ENCODE data around the gene ROCK2.
"Not testable (repeated sequence)": the region's sequence is repeated elsewhere in the genome, so short reads cannot be mapped to it uniquely, and the experiment has no call there.

Gene ROCK2

DNA sequence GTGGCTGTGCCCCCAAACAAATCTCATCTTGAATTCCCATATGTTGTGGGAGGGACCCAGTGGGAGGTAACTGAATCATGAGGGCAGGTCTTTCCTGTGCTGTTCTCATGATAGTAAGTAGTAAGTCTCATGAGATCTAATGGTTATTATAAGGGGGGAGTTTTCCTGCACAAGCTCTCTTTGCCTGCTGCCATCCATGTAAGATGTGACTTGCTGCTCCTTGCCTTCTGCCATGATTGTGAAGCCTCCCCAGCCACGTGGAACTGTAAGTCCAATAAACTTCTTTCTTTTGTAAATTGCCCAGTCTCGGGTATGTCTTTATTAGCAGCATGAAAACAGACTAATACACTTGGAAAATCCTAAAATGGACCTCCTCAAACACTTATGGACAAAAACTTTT lies 82.0 kb downstream of the ROCK2 start:
- DNase-seq: not testable (repeated sequence)

DNA sequence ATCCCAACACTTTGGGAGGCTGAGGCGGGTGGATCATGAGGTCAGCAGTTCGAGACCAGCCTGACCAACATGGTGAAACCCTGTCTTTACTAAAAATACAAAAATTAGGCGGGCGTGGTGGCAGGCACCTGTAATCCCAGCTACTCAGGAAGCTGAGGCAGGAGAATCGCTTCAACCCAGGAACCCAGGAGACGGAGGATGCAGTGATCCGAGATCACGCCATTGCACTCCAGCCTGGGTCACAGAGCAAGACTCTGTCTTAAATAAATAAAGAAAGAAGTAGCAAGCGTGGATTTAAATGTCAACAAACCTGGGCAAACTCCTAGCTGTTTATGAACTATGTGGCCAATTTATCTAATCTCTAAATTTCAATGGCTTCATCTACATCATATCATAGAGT lies 82.9 kb downstream of the ROCK2 start:
- DNase-seq: not testable (repeated sequence)

DNA sequence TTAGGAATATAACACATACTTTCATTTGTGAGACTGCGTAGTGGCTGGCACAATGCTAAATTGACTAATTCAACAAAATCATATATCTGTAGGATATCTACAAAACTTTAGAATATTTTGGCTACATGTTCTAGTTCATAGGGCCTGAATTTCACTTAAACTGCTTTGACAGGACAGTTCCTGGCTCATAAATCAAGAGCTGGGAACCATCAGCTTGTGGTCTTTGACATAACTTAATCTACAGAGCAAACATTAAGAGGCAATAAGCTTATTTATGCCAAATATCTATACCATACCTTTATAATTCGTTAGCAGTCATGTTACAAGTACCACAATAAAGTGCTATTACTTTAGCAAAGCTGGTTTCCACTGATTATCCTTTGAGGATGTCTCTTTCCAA lies 83.5 kb downstream of the ROCK2 start:
- no peak for DNase-seq

DNA sequence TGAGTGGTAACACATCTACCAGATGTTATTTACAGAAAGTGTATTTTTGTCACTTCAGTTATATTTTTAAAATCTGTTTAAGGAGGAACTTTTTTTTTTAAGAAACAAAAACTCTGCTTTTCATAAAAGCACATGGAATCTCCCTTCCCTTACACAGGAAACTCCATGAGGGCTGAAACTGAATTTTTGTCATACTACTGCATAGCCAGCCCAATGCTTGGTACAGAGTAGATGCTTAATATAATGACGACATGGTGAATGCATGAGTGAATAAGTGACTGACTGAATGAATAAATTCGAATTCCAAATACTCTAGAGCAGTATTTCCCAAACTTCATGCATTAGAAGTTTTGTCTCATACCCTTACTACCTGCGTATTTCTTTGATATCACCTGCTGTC lies 86.5 kb downstream of the ROCK2 start:
- DNase-seq: no peak

DNA sequence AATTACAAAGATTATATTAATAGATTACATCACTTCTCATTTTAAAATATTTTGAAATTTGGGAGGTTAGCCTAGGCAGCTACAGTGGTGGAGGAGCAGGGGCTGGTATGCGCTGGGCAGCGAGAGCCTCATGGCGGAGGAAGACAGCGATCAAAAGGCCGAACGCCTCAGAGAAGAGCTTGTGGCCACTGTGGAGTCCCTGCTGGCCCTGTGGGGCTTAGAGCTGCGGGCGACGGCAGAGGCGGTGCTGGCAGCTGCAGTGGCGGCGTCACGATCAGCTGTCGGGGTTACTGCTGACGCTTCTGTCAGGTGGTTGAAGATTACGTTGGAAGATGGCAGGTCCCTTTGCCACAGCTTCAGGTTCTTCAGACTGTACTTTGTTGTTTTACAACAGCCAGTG lies 87.4 kb downstream of the ROCK2 start:
- DNase-seq: no peak

DNA sequence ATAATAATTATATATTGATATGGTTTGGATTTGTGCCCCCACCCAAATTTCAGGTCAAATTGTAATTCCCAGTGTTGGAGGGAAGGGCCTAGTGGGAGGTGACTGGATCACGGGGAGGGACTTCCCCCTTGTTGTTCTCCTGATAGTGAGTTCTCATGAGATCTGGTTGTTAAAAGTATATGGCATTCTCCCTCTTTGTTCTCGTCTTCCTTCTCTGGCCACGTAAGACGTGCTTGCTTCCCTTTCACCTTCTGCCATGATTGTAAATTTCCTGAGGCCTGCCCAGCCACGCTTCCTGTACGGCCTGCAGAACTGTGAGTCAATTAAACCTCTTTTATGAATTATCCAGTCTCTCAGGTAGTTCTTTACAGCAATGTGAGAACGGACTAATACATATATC lies 88.3 kb downstream of the ROCK2 start:
- no peak for DNase-seq

DNA sequence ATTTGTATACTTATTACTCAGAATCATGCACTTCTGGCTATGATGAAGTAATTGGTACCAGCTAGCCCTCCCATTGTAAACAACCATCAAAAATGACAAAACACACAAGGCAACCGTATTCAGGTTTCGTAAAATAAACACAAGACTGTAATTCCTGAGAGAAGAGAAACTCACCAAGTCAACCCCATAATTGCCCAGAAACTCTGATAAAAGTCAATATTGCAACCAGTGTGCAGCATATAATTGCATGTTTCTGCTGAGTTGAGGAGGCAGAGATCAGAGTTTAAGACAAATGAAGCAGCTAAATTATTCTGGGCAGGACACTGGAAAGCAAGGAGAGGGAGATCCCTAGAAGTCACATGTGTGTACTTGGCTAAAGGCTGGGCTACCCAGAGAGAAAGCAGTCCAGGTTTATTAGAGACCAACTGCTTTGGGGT lies 90.3 kb downstream of the ROCK2 start:
- no peak for DNase-seq

DNA sequence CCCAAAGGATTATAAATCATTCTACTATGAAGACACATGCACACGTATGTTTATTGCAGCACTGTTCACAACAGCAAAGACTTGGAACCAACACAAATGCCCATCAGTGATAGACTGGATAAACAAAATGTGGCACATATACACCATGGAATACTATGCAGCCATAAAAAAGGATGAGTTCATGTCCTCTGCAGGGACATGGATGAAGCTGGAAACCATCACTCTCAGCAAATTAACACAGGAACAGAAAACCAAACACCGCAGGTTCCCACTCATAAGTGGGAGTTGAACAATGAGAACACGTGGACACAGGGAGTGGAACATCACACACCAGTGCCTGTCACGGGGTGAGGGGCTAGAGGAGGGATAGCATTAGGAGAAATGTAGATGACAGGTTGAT lies 92.0 kb downstream of the ROCK2 start:
- DNase-seq: not testable (repeated sequence)

DNA sequence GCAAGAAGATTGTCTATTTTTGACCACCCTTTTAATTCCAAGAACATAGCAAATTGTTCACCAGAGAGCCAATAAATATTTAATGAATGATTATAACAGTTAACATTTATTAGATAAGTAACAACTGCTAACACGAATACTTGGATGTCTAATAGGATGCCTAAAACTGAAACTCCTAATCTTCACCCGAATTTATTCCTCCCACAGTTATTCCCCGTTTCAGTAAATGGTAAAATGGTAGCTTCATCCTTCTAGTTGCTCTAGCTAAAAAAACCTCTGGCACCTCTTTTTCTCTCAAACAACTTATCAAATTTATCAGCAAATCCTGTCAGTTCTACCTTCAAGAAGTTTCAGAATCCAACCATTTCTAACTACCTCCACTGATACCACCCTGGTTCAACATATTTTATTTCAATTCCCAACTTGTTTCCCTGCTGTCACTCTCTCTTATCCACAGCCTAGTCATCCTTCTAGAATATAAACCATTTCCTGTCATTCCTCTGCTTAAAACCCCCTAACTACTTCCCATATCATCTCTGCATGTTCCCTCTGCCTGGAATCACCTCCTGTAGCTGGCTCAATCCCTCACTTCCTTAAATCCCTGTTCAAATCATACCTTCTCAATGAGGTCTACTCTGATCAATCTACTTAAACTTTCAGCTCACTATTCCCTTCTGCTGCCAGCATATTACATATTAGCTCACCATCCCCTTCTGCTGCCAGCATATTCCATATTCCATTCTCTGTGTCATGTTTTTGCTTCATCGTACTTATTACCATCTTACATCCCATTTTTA lies 93.8 kb downstream of the ROCK2 start:
- DNase-seq: no peak

DNA sequence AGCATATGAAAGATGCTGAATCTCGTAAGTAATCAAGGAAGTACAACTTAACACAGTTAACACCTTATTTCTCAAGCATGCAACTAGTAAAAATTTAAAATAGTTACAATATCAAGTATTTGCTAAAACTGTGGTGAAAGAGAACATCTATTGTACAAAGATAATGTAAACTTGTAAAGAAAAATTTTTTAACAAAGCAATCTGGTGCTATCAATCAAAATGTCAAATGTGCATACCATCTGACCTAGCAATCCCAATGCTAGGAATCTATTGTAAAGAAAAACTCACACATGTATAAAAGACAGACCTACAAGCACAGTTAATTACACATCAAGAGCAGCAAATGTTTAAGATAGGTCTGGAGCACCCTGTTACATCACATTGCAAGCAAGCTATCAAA lies 99.1 kb downstream of the ROCK2 start:
- no peak for DNase-seq

DNA sequence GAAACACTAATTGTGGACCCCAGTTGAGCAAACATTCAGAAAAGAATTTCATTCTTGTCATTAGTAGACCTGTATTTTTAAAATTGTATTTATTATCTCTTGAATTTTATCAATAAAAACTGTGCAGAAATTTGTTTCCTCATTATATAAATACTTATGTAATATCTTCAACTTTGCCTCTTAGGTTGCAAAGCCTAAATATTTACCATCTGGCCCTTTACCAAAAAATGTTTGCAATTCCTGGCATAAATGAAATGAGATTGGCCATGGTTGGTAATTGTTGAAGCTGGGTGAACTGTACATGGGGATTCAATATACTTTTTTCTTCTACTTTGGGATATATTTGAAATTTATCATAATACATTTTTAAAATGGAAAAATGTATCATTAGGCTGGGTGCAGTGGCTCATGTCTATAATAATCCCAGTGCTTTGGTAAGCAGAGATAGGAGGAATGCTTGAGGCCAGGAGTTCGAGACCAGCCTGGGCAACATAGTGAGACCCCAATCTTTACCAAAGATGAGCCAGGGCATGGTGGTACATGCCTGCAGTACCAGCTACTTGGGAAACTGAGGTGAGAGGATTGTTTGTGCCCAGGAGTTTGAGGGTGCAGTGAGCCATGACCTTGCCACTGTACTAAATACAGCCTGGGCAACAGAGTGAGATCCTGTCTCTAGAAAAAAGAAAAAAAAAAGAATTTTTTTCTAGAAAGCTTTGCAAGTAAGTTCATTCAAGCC lies 100.2 kb downstream of the ROCK2 start:
- DNase-seq: no peak

DNA sequence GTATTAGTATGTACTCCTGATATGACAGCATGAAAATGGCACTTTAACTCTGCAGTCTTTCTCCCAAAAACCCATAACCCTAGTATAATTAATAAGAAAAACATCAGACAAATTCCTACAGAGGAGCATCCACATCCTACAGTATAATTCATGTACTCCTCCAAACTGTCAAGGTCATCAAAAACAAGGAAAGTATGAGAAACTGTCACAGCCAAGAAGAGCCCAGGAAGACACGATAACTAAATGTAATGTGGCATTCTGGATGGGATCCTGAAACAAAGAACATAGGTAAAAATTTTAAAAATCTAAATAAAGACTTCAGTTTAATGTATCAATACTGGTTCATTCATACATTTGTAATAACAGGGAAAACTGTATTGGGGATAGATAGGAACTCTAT lies 100.9 kb downstream of the ROCK2 start:
- DNase-seq: no peak

DNA sequence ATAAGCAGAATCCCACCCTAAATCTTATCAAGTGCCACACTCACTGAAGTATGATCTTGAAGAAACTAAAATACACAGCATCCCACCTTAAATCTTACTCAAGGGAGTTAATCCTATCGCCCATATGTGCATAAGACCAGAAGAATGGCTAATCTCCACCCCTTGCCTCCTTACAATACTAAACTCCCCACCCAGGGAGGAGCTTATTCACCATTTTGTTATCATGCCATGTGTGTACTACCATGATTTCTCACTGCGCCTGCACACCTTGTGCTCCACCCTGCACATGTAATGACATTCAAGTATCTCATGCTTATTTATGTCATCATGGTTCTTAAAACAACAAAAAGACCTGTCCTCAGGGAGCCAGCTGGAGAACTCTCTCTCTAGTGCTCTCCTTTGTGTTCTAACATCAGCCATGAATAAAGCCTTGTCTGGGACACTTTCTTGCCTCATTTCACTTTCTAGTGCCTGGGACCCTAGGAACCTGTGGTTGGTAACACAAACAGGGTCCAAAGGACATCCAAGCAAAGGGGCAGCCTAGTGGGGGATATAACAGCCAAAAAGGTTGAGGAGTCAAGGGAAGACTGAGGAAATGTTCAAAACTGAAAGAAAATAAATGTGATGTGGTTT lies 101.8 kb downstream of the ROCK2 start:
- DNase-seq: no peak

DNA sequence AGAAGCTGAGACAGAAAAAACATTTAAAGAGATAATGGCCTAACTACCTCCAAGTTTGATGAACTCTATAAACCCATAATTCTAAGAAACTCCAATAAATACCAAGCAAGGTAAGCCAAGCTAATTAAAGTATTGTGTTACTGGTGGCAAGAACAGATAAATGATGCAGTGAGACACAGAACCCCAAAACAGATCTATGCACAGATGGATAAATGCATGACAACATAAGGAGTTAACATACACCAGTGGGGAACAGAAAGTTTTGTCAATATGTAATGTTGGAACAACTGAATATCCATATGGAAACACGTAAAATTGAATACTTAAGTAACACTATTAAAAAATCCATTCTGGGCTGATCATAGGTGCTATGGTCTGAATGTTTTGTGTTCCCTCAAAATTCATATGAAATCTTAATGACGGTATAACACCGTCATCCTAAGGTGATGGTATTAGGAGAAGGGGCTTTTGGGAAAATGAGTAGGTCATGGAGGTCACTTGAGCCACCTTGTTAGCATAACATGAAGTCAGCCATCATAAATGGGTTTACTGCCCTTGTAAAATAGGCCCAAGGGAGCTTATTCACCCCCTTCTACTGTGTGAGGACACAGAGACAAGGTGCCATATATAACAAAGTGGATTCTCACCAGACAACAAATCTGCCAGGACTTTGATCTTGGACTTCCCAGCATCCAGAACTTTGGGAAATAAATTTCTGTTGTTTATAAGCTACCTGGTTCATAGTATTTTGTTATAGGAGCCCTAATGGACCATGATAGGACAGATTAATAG lies 102.8 kb downstream of the ROCK2 start:
- DNase-seq: no peak

DNA sequence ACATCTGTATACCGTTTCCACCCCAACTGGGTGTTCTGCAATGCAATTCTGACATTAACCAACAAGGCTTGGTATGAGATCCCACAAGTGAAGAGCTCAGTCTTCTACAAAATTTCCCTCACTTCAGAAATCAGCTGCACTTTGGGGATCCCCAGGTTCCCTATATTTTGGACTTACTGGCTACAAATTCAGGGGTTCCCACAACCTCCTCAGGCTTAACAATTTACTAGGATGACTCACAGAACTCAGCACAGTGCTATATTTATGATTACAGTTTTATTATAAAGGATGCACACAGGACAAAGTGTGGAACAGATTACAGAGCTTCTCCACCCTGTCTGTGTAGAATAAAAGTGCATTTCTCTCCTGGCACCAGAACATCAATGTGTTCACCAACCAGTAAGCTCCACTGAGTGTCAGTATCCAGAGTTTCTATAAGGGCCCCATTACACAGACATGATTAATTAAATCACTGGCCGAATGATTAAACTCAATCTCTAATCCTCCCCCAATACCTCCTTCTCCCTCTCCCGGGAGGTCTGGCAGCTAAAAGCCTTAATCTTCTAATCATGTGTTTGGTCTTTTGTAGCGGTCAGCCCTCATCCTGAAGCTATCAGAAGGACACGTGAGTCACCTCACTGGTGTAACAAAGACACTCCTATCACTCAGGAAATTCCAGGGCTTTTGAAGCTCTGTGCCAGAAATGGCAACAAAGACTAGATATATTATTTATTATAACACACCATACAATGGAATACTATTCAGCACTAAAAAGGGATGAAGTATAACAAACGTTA lies 104.6 kb downstream of the ROCK2 start:
- no peak for DNase-seq

DNA sequence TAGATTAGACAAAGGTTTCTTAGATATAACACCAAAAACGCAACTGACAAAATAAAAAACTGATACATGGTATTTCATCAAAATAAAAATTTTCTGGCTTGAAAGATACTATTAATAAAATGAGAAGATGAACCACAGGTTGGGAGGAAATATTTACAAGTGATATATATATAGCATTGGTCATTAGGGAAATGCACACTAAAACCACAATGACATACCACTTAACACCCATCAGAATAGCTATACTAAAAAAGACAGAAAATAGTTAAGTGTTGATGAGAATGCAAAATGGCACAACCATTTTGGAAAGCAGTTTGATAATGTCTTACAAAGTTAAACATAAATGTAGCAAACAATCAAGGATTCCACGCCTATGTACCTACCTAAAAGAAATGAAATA lies 105.3 kb downstream of the ROCK2 start:
- no peak for DNase-seq

DNA sequence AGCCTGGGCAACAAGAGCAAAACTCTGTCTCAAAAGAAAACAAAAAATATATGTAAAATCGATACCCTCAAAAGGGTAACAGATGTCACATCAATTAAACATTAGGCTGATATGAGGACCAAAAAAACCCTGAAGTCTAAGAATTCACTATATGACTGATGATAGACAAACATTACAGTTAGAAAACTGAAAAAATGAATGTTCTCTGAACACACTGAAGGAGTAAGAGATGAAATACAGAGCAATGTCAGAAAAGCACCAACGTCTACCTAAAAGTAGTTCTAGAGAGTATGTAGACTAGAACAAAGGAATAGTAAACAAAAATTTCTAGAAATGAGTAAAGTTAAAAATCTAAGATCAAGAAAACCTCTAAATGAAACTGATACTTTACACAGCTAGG lies 107.3 kb downstream of the ROCK2 start:
- DNase-seq: no peak

DNA sequence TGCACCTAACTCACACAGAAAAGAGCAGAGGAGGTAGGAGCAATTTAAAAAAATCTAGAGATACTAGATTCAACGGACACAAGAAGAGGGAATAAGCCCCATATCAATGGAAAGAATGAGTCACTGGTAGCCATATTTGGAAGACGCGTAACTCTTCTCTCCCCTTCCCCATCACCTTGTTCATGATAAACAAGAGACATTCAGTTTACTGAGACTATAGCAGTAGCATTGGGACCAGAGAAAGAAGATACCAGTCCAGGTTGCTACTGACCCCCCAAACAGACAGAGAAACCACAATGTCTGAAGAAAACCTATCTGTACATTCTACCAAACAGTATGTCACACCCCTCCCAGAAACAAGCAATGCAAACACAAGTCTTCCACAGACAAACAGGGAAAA lies 108.1 kb downstream of the ROCK2 start:
- no peak for DNase-seq

DNA sequence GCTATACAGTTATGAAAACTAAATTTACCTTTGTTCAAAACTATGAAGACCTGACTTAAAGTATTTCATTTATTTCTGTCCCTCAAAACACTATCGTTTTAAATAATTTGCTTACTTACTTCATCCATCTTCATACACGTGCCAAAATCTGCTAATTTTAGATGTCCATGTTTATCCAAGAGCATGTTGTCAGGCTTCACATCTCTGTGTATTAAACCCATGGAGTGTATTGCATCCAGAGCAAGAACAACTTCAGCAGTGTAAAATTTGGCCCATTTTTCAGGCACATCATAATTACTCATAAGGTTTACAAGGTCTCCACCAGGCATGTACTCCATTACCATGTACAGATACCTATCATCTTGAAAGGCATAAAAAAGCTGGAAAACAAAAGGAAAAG lies 108.9 kb downstream of the ROCK2 start:
- no peak for DNase-seq

DNA sequence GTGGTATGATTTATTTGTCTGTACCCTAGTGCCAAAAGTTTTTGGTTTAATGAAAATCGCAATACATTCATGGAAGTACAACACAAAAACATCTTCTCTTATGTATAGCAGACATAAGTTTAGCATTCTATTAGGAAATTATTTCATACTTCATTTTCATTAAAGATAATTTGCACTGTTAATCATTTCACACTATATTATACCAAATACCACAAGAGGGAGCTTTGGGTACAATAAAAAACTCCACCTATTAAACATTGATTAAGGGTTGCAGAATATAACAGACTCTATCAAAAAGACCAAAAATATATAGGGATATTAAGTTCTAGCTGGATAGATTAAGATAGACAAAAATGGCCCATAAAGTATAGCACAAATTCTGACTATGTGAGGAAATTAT lies 110.1 kb downstream of the ROCK2 start:
- no peak for DNase-seq

DNA sequence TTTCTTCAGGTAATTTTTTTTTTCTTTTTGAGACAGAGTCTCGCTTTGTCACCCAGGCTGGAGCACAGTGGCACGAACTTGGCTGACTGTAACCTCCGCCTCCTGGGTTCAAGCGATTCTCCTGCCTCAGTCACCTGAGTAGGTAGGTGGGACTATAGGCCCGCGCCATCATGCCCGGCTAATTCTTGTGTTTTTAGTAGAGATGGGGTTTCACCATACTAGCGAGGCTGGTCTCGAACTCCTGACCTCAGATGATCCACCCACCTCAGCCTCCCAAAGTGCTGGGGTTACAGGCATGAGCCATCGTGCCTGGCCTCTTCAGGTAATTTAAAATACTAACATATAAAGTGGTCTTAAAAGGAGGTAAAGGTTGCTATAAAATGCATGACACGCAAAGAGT lies 113.2 kb downstream of the ROCK2 start:
- not testable (repeated sequence) for DNase-seq

DNA sequence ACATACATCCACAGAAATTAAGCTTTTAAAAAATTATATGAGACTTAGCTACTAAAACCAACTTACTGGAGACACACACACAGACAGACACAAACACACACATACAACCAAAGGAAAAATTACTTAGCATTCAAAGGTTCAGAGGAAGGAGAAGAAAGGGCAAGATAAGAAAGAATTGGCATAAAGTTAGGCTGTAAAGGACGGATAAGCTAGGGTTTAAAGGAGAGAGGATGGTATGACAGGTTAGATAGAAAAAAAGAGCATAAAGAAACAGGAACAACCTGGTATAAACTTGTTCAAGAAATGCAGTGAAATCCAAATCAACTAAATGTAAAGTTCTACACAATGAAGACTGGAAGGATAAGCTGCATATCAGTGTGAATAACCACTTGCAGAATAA lies 115.7 kb downstream of the ROCK2 start:
- DNase-seq: no peak
